ENCODE results near the gene THBS2.
"Not testable (repeated sequence)": the region's sequence is repeated elsewhere in the genome, so short reads cannot be mapped to it uniquely, and the experiment has no call there.

THBS2 gene

DNA sequence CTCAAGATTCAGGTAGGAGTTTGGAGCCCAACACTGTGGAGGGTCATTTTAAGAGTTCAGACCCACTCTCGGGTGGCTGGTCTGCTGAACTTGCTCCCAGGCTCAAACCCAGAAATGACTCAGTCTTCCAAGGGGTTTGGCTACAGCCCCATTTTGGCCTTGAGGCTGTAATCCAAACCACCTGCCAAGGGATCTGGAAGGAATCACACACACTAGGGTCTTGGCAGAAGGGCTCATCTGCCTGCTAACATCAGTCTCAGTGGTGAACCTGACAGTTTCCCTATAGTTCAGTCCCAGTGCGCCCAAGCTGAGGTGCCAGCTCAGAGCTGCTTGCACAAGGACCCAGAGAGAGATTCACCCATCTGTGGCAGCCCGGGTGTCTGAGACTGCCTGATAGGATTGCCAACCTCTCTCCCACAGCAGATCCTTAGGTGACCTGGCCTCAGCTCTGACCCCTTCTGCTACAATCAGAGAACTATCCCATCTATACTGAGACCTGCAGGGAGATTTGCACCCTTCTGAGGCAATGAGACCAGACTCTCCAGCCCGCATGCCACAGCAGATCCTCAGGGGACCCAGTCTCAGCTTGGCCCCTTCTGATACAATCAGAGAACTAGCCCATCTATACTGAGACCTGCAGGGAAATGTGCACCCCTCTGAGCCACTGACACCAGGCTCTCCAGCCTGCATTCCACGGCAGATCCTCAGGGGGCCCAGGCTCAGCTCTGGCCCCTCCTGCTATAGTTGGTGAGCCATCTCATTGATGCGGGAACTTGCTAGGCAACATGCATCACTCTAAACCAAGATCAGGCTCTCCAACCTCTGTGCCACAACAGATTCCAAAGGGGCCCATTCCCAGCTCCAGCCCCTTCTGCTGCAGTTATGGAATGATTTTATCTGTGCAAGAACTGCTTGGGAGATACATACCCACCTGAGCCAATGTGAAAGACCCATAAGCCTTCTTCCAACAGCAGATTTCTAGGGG, 48.2 kb downstream of the THBS2 start:
- no peak for DNase-seq

DNA sequence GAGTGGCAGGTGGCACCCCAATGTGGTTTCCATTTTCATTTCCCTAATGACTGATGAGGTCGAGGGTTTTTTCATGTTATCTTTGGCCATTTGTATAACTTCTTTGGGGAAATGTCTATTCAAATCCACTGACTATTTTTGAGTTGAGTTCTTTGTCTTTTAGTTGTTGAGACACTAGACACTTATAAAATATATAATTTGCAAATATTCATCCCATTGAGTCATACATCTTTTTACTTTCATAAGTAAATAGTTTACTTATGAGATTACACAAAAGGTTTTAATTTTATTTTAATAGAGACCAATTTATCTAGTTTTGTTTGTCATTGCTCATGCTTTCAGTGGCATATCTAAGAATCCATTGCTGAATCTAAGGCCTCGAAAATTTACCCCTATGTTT, 49.5 kb downstream of the THBS2 start:
- DNase-seq: no peak

DNA sequence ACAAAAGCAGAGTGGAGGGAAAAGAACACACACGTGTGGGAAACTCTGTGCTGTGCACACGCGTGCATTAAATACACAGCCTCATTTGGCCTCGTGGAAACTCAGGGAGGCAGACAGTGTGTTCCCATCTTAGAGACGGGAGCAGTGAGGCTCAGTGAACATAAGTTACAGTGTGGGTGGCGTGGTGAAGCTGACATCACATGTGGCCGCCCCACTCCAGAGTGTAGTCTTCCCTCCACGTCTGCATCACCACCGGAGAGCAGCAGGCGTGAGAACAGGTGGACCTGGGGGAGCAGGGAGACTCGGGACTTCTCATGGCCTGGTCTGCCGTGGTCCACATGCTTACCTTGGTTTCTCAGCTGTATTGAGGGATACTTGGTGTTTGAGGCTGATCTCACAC, 51.7 kb downstream of the THBS2 start:
- no peak for DNase-seq

DNA sequence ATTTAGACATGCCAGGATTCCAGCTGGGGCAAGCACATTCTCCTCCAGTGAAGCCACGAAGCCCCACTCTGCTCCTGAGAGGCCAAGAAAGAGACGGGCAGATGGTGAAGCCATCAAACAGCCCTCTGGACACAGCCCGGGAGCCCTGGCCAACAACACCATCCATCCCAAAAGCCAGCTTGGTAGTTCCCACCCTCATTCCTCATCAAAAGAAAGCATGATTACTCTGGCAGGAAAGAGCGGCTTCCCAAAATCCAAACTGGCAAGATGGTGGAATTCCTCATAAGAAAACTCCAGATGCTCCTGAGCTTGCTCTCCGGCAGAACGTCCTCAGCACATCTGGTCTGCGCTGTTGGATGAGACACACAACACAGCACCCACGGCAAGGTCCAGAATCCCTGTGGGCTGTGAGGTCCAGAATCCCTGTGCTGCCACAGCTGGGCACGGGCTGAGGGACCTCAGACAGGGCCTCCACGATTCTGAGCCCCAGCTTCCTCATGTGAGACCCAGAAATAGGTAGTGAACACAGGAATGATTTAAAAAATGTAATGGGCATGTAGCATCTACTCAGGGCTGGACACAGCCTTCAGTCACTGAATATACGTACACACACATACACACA, 52.6 kb downstream of the THBS2 start:
- DNase-seq: no peak

DNA sequence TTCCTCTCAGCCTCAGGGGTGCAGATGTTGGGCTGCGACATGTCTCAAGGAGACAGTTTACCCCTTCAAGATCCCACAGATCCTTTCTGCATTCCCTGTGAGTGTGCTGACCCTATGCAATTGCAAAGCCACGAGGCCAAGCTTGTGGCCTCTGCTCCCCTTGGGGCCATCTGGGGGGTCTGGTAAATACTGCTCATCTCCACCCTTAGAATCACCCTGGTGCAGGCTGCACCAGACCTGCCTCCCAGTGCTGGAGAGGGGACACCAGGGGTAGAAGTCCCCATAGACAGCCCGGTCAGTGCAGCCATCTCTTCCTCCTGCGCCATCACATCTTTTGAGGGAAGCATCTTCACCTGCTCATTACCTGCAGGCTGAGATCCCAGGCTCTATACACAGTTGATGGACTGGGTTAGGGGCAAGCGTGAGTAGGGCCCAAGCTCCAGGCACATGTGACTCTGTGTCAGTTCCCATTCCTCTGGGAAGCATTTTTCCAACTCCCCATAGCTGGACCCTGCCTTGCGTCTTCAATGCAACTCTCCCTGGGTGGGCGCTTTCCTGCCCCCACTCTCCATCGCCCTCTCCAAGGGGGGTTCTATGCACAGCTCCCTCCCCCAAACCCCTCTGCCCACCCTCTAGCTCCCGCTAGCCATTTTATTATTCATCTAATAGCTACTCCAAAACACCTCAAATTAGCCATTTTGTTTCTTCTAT, 53.9 kb downstream of the THBS2 start:
- no peak for DNase-seq

DNA sequence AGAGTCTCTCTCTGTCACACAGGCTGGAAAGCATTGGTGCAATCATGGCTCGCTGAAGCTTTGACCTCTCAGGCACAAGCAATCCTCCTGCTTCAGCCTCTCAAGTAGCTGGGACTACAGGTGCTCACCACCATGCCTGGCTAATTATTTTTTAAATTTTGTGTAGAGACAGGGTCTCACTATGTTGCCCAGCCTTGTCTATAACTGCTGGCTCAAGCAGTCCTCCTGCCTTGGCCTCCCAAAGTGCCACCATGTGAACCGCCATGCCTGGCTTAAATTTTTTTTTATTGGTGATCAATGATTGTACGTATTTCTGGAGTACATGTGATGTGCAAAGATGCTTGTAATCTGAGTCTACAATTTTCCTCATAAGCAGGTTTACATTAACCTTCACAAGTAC, 54.8 kb downstream of the THBS2 start:
- no peak for DNase-seq

DNA sequence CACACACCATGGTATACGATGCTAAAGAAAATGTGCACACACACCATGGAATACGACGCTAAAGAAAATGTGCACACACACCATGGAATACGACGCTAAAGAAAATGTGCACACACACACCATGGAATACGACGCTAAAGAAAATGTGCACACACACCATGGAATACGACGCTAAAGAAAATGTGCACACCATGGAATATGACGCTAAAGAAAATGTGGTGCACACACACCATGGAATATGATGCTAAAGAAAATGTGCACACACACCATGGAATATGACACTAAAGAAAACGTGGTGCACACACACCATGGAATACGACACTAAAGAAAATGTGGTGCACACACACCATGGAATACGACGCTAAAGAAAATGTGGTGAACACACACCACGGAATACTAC, 55.7 kb downstream of the THBS2 start:
- DNase-seq: not testable (repeated sequence)

DNA sequence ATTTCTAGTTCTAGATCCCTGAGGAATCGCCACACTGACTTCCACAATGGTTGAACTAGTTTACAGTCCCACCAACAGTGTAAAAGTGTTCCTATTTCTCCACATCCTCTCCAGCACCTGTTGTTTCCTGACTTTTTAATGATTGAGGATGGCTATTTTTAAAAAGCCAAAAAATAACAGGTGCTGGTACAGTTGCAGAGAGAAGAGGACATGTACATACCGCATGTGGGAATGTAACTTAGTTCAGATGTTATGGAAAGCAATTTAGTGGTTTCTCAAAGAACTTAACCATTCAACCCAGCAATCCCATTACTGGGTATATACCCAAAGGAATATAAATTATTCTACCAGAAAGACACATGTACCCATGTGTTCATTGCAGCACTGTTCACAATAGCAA, 57.4 kb downstream of the THBS2 start:
- DNase-seq: not testable (repeated sequence)

DNA sequence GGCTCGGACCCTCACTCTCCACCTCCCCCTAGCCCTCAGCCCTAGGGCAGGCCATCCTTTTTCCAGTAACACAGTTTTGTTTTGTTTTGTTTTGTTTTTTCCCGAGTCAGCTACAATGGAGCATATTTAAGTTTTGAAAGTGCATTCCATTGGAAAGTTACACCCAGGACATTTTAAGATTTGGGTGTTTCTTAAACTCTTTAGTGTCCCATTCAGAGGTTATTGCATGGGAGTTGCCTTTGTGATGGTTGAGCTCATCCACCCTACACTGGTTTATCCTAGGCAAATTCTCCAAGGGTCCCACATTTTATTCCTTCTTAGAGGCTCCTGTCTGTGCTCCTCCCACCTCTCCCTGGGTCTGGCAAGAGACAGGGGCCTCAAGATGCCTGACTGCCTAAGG, 58.9 kb downstream of the THBS2 start:
- DNase-seq: no peak

DNA sequence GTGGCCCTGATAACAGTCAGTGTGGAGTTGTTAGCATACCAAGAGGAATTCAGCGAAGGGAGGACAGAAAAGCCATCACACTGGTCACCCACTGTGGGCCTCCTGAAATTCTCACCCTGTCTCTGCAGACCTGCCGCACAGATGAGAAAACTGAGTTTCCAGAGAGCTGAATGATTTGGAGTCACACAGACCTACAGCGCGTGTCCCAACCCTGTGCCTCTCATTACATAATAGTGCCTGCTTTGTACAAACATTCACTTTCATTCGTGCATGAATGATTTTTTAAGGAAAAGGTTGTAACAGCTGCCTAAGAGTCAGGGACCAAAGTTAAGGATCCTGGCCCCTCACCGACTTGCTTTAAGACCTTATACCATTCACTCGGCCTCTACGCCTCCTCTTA, 62.7 kb downstream of the THBS2 start:
- DNase-seq: no peak

DNA sequence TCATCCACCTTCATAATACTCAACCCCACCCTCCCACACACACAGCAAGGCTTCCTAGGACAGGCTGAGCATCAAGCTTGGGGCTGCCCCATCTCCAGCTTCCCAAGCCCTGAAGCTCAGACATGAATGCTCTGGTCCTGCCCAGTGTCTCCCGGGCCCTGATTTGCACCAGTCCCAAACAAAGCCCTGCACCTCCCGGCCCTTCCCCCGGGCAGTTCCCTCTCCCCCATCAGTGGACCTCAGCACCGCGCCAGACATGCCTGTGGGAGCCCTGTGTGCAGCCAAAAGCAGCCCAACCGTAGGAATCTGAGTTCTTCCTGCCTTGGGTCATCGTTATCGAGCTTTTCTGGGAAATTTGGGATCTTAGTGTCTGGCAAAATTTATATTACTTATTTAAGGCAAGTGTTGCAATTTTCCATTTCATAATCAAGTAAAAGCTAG, 63.5 kb downstream of the THBS2 start:
- no peak for DNase-seq

DNA sequence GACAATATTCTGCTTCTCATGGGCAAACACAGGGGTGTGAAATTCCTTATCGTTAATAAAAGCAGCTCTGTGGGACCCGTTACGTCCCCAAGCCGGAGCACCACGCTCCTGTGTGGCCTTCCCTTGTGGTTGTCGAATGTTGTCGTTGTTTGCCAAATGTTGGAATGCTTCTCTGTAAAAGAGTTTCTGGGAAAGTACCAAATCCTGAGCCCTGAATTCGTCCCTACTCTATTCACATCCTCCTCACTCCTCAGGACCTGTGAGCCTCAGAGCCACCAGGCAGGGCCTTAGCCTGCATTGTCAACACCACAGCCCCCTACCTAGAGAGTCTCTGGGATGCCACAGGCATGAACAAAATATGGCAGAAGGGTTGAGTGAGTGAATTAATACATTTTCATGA, 64.0 kb downstream of the THBS2 start:
- DNase-seq: no peak

DNA sequence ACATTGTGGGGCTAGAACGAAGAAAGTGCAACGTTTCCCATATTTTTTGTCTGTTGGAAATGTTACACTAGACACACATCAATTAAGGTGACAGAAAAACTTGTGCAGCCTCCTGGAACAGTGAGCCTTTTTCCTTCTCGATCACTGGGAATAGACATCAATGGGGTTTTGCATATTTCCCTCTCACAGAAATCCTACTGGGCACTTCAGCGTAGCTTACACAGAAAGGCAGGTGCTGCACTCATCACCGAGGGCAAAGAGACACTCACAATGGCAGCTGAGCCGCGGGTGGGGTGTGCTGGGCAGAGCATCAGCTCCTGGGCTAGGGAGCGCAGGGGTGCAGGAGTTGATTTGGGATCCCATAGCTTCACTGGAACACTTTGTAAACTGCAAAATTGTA, 64.5 kb downstream of the THBS2 start:
- DNase-seq: no peak

DNA sequence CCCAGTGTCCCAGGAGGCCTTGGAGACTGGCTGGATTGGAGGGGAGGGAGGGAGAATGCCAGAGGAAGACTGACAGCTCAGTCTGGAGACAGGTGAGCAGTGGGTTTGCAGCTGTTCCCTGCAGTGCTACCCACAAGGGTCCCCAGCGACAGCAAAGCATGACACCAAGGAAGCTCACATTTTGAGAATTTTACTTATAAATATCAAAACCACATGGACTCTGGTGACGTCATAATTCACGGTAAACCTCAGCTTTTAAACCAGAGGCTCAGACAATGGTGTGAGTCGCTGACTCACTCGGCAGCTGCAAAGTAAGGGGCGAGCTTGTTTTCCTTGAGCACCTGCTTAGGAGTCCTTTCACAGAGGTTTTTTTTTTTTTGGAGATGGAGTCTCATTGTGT, 65.2 kb downstream of the THBS2 start:
- no peak for DNase-seq

DNA sequence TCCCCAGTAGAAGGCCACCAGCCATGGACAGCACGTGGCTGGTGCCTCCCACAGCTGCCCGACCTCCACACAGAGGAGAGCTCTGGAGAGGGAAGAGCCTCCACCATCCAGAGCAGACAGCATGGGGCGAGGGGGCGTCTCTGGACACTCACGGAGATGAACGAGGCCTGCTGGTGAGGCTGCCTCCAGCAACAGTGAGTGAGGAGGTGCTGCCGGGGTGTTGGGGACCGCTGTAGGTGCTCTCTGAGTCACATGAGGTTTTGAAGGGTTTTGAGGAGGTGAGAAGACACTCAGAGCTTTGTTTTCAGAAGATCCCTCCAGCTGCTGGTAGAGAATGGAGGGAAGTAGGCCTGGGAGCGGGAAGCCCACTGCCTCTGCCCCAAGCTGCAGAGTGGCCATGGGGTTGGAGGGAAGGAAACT, 65.6 kb downstream of the THBS2 start:
- no peak for DNase-seq

DNA sequence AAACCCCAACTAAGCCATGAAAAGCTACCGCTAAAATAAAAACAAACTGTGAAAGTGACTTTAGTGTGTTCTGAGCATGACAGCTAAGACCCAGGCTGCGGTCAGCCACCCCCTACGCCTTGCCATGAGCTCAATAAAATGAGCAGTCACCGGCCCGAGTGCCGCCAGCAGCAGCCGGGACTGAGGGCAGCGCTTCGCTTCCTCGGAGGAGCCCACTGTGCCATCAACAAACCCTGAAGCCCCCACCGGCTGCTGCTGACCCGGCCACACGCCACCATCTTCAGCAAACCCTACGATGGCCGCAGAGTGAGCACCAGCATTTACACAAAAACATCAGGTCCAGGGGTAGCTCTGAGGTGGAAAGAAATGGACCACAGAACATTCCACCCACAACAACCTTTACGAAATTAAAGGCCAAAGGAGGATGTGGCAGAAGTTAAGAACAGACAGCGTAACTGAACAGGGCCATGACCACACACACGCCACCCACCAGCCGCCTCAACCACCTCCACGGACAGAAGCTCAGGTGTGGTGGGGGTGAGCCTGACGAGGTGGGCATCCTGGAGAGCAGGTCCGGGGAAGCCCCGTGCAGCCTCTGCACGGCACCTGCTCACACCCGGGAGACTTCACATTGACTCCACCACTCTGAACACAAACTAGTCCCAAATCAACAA, 67.0 kb downstream of the THBS2 start:
- no peak for DNase-seq

DNA sequence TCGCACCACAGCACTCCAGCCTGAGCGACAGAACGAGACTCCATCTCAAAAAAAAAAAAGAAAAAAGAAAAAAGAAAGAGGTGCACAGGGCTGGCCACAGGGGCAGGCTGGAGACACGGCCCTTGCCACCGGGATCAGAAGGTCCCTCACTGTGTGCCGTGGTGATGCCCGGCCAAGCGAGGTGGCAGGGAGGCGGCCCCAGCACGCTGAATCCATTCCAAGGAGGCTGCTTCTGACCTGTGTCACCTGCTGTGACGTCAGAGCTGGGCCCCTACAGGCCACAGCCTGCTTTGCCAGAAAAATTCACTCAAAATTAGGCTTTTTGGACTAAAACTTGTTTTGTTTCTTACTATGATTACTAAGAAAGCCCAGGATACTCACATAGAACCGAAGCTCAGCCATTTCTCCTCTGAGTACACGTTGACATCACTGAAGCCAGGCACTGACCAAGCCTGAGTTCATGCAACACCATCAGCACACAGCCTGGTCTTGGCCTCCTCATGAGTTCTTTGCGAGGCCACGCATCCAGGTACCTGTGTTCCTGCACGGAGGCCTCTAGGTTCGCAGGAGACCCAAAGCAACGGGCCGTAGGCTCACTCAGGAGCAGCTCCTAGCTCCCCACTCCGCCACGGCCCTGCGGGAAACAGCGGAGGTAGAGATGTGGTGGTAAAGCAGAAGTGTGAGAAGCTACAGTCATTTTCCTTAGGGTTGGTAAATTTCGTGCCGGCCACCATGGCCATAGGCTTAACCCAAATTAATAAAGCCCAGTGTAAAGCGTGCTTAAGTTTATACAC, 67.8 kb downstream of the THBS2 start:
- no peak for DNase-seq

DNA sequence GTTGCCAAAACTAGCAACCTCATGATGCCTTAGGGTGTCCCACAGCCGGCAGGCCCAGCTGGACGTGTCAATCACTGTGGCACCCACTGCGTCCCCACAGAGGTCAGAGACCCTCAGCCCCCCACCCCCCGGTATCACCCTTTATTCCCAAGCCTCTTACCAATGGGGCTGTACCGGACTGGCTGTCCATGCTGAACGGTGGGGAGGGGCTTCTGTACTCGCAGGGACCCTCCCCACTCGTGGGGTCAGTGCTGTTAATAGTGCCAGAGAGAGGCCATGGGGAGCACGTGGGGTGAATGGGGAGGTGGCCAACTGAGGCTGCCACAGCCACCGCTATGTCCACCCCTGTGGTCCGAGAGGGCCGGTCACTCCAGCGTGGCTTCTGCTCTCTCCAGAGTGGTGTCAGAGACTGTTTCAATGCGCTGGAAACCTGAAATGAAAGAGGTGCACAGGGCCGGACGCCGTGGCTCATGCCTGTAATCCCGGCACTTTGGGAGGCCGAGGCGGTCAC, 68.6 kb downstream of the THBS2 start:
- DNase-seq: no peak

DNA sequence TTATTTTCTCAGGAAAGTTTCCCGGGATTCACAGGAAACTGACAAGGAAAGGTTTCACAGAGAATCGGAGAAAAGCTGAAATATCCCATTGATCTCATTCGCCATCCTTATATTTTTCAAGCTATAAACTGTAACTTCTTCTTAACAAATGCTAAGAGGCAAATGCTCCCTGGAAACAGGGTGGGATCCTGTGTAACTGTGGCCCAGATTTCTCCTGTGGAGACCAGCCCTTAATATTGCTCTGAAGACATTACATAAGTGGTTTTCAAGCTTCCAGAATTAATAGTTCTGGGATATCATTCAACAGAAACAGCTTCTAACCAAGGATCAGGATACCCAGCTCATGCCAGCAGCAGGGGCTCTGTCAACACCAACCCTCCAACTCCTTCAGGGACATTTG, 69.2 kb downstream of the THBS2 start:
- DNase-seq: no peak

DNA sequence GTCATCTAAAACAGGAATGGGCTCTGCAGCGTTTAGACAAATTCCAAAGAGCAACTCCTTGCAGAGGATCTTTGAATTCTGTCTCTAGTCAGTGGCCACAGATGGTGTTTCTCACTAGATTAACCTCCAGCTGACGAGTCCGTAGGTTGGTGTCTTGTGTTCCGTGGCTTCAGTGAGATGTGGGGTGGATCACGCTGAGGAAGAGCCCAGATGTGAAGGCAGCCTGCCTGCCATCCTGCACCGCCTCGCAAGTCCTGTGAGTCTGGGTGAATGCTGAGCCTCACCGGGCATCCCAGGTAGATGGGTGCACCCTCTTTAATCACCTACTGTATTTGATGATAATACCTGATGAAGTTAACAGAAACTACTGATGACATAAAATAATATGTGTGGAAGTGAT, 70.4 kb downstream of the THBS2 start:
- DNase-seq: no peak

DNA sequence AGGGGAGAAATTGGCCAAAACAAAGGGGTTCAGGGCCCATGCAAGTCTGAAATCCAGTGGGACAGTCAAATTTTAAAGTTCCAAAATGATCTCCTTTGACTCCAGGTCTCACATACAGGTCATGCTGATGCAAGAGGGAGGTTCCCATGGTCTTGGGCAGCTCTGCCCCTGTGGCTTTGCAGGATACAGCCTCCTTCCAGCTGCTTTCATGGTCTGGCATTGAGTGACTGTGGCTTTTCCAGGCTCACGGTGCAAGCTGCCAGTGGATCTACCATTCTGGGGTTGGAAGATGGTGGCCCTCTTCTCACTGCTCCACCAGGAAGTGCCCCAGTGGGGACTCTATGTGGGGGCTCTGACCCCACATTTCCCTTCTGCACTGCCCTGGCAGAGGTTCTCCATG, 73.8 kb downstream of the THBS2 start:
- DNase-seq: not testable (repeated sequence)
